GM18498 (cell line): ENCODE data around the gene PIP5K1C.
A peak's percentile ranks its signal among the peaks of the same experiment; 100 is the strongest.

Experiments
- ATAC-seq: cut with Tn5 transposase; IDR thresholded peaks from one replicate; pipeline ENCODE4 v1.9.1; 2021; ENCODE audit warnings: mild to moderate bottlenecking, moderate library complexity; ENCODE audit not compliant: unreplicated experiment

Gene PIP5K1C

DNA sequence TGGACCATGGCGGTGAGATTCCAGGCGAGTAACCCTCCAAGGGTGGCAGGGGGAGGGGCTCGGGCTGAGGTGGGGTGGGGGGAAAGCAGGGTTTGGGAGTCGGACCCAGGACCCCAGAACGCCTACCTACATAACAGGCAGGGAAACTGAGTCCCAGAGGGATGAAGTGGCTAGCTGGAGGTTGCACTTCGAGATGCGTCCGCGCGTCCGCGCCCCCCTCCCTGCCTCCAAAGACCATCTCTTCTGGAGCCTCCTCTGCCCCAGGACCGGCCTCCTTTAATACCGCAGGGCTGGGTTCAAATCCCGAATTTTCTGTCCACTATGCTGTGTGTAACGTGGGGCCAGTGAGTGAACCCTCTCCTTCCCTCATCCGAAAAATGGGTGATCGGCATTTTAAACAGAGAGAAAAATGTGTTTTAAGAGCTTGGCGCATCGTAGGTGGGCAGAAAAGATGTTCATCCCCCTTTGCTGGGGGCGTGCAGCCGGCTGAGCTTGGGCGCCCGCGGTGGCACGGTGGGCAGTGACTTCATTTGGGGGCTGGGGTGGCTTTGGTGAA is 21.7 kb upstream of the PIP5K1C start:
- ATAC-seq: no peak

DNA sequence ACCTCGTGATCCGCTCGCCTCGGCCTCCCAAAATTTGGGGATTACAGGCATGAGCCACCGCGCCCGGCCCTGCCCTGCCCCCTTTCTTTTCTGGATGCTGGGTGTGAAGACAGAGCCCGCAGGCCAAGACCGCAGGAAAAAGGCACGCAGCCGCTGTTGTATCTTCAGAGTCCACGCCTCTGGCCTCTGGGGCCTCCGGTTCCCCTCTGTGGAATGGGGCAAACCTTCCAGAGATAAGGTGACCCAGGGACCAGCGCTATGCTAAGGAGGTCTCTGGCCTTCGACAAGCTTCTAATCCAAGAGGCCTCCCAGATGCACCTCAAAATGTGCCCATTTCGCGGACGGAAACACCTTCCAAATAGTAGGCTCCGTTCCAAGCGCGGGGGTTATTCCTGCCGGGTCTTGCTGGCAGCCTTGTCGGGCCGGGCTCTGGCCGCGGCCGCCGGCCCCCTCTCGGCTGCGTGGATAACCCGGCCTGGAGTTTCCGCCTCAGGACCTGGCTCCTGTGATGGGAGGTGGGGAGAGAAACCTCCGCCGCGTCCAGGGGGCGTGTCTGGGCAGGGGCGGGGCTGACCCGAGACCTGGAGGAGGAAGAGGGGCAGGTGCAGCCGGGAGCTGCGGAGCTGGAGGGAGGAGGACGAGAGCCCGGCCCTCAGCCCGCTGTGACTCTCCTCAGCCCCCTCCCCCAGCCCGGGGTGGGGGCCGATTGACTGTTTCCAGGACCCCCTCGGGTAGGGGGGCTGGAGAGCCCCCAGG is 21.0 kb upstream of the PIP5K1C start:
- ATAC-seq: peak; percentile 43

DNA sequence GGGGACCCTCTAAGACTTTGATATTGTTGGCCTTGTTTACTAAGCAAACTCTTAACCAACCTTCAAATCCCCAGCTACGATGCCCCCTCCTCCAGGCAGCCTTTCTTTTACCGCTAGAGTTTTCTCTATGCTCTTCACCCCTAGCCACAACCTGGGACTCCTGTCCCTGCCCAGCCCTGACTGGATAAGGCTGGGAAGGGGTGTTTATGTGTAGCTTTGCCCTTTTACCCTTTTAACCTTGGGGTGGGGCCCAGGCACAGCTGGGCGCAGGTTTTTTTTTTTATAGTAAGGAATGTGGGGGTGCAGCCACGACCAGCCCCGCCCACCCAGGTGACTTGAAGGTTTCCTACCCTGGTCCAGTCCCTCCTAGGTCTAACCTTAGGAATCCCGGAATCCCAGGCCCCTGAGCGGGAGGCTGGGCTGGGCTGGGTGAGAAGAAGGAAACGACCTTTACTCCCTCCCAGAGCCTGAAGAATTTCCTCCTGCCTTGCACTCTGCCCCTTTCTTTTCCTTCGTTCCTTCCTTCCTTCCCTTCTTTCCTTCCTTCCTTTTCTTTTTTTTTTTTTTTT is 20.2 kb upstream of the PIP5K1C start:
- ATAC-seq: no peak

DNA sequence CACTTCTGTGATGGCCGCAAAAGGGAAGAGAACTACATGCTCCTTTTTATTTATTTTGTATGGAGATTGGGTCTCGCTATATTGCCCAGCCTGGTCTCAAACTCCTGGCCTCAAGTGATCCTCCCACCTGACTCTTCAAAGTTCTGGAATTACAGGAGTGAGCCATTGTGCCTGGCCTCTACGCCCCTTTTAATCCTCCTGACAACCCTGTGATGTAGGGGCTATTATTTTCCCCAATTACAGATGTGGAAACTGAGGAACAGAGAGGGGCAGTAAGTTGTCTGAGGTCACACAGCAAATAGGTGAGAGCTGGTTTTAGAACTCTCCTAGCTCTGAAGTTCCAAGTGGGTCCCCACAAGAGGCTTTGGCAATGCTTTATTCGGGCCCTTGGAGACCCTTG is 19.6 kb upstream of the PIP5K1C start:
- ATAC-seq: no peak

DNA sequence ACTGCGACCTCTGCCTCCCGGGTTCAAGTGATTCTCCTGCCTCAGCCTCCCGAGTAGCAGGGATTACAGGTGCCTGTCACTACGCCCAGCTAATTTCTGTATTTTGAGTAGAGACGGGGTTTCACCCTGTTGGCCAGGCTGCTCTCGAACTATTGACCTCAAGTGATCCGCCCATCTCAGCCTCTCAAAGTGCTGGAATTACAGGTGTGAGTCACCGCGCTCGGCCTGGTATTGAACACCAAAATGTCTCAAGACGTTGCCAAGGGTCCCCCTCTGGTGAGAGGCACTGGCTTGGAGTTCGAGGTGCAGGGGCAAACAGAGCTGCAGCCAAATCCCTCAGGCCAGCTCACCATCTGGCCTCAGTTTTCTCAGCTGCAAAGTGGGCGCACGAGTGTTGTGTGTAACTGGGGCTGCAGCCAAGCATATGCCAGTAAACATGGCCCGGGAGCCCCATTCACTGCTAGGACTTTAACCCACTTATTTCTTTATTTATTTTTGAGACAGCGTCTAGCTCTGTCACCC is 15.9 kb upstream of the PIP5K1C start:
- no peak for ATAC-seq

DNA sequence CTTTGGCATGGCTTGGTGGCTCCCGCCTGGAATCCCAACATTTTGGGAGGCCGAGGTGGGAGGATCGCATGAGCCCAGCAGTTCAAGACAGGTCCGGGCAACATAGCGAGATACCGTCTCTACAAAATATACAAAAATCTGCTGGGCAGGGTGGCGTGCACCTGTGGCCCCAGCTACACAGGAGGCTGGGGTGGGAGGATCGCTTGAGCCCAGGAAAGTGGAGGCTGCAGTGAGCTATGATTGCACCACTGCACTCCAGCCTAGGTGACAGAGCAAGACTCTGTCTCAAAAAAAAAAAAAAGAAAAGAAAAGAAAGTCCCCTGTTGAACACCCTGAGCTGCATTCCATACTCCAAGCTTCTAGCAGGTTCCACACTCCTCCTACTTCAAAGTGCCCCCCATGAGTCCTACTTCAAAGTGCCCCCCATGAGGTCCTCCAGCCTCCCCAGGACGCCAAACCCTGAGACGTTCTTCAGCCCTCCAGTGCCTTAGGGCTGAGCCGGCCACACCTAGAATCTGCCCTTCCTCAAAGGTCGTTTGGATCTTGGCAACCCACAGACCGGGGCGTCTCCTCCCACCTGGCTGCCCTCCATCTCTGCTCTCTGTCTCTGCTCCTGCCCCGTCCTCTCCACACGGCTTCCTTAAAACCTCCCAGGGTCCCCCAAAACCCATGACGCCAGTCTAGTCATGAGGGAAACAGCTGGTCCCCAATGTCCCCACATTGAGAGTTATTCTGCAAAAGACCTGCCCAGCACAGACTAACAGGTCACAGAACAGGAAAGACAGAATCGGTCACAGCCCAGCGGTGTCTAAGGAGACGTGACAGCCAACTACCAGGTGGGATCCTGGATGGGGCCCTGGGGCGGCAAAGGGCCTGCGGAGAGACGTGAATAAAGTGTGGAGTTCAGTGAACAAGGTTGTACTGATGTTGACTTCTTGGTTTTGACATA is 12.7 kb upstream of the PIP5K1C start:
- ATAC-seq: no peak

DNA sequence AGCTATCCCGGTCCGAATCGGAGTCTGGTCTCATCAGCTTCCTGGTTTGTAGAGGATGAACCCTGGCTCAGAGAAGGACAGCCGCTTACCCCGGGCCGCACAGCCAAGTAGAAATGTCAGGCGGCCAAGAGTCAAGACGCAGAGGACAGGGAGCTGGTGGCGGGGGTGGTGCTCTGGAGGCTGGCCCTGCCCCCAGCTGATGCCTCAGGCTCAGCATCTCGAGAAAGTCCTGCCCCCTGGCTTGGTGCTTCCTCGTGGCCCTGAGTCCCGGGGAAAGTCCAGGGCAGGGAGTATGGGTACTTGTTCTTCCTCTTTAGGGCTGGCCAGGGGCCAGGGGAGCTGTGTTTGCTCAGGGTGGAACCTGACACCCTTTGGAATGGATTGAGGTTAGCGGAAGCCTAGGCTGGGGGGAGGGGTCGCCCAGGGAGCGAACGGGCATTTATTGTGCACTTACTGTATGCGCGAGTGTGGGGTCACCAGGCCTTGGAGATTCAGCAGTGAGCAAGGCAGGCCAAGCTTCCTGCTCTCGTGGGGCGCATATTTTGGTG is 10.1 kb upstream of the PIP5K1C start:
- ATAC-seq: no peak

DNA sequence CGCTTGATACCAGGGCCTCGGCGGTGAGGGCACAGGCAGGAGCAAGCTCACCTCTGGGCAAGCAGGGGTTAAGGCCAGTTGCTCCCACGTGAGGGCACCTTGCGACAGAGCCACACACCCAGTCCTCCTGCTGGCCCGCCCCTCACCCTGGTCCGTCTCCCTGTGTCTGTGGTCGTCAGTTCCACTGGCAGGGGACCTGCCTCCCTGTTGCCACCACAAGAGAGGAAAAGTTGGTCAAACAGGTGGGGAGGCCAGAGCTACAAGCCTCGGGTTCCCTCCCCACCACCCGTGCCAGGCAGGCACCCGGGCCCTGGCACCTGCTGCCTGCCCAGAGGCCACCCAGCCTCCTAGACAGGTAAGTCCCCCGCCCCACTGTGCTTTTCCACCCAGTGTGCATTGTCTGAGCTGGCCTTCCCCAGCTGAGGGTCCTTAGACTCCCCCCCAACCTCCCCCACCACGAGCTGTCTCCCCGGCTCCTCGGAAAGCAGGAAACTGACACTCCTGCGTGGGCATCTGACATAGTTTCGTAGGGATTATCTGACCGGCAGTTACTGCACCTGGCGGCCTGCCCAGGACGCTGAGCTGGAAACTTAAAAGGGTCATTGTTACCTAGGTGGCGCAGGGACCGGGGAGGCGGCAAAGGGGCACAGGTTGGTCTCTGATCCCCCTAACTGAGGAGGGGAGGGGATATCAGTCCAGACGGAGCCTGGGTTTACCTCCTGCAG is 8.1 kb upstream of the PIP5K1C start, which contains the start of gene TJP3:
TSS of gene TJP3 (plus strand) at position 178 of the 725 bp plus-strand sequence. CDS start 20,049 bp downstream, outside the sequence.
- ATAC-seq: no peak

DNA sequence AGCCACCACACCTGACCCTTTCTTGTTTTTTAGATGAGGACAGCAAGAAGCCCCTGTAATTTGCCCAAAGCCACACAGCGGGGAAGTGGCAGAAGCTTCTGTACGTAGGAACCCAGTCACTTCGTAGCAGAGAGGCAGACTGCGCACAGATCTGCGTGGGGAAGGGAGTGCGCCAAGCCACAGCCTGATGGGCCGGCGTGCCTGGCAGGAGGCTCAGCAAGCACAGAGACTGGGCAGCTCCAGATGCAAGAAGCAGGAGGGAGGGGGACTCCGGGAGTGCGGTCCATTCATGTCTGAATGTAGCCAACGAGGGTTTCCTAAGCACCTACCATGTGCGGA is 7.6 kb upstream of the PIP5K1C start:
- no peak for ATAC-seq

DNA sequence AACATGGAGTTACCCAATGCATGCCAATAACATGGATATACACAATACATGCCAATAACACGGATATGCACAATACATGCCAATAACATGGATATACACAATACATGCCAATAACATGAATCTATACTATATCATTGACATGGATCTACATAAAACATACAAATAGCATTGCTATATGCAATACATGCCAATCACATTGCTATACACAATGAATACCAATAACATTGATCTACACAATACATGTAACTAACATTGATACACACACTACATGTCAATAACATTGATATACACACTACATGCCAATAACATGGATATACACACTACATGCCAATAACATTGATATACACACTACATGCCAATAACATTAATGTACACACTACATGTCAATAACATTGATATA is 932 bp upstream of the PIP5K1C start:
- no peak for ATAC-seq

DNA sequence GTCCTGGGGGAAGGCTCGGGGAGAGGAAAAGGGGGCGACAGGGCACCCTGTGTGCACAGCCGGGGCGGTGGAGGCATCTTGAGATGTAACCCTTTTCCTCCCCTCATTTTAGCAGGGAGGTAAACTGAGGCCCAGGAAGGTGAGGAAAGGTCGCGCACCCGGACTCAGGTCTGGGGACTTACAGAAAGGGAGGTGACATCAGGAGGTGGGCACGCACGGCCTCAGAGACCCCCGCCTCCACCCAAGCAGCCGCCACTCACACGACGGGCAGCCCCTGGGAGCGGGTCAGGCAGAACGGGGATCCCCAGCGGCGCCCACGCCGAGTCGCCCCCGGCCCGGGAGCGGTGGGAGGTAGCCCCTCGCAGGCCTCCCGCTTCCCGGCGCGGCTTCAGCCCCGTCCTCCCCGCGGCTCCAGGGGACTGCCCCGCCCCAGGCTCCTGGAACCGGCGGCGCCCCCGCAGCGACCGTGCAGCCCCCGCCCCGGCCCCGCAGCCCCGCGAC is 477 bp downstream of the PIP5K1C start:
- ATAC-seq: peak; percentile 23

DNA sequence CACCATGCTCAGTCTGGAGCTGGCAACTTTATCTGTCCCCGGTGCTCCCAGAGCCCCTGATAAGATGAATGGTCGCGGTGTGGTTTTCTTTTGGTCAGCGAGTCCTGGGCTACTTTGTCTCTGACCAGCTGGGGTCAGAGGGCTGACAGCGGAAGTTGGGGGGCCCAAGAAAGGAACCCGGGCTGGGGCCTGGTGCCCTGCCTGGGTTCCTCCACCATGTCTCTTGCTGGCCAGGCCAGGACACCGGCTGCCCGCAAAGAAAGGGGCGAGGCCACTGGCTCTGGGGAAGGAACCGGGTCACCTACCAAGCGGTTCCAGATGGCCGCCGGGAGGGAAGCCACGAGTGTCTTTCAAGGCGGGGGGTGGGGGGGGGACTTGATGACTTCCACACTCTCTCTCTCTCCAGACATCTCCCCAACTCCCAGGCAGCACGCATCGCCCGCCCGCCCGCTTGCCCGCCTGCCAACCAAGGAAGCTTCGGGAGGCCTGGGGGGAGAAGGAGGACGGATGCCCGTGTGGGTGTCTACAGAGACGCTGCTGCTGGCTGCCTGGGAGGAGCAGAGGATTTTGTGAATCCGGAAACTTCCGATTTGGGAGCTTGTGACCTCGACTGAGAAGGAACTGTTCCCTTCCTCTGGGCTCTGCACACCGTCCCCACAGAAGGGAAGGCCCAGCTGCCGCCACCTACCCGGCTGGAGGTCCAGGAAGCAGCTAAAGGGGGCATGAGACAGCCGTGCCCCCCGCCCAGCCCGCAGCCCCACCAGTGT is 1.1 kb downstream of the PIP5K1C start:
- ATAC-seq: no peak

DNA sequence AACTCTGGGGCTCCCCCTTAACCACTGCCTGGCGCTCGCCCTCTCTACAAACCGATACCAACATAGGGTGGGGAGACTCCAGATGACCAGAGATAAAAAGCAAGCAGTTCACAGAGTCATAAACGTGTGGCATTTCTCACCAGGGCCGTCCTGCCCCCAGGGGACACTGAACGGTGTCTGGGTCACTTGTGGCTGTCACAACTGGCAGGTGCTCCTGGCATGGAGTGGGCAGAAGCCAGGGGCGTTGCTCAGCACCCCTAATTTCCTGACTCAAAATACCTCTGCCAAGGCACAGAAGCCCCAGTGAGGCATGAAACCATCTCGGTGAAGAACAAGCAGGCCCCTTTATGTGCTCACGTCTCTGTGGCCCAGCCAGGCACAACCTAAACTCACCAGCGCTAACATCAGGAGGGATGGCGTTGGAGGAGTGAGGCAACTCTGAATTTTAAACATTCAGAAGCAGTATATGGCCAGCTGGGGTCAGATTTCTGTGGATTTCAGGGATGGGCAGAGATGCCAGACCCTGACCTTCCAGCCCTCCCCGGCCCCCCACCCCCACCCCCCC is 1.8 kb downstream of the PIP5K1C start:
- no peak for ATAC-seq

DNA sequence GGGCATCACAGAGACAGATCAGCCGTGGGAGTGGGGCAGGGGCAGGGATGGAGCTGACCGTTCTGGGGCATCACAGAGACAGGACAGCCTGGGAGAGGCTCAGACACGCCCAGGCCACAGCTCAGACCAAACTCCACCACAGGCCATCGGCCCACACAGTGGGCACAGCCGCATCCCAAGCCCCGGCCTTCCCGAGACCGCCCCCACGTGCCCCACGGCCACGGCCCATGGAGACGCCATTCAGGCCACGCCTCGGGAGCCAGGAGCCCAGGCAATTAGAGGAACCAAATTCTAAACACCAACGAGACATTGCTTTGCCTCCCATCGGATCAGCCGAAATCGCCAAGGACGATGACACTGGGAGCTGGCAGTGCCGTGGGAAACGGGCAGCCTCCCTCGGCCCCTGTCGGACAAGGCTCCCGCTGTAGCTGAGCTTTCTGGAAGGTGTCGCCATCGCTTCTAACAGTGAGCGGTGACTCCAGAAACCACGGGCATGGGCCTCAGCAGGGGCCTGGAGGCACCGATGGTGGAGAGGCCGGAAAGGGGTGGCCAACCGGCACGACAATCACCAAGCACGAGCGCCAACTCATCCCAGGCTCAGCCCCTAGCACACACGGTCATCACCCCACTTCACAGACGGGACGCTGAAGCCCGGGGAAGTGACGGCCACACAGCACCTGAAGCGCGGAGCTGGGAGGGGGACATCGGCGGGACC is 2.4 kb downstream of the PIP5K1C start:
- ATAC-seq: no peak

DNA sequence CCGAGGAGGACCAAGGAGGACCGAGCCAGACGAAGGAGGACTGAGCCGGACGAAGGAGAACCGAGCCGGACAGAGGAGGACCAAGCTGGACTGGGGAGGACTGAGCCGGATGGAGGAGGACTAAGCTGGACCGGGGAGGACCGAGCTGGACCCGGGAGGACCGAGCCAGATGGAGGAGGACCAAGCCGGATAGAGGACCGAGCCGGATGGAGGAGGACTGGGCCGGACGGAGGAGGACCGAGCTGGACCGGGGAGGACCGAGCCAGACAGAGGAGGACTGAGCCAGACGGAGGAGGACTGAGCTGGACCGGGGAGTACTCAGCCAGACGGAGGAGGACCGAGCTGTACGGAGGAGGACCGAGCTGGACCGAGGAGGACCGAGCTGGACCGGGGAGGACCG is 3.2 kb downstream of the PIP5K1C start:
- ATAC-seq: no peak

DNA sequence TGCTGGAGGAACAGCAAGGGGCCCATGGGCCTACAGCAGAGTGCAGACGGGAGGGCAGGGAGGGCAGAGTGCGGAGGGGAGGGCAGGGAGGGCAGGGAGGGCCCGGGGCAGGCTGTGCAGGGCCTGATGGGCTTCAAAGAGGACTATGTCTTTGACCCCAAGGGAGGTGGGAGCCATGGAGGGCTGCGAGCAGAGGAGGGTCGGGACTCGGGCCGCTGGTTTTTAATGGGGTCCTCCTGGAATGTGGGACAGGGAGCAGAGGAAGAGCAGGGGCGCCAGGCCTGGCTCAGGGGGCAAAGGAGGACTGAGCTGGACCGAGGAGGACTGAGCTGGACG is 3.6 kb downstream of the PIP5K1C start:
- no peak for ATAC-seq

DNA sequence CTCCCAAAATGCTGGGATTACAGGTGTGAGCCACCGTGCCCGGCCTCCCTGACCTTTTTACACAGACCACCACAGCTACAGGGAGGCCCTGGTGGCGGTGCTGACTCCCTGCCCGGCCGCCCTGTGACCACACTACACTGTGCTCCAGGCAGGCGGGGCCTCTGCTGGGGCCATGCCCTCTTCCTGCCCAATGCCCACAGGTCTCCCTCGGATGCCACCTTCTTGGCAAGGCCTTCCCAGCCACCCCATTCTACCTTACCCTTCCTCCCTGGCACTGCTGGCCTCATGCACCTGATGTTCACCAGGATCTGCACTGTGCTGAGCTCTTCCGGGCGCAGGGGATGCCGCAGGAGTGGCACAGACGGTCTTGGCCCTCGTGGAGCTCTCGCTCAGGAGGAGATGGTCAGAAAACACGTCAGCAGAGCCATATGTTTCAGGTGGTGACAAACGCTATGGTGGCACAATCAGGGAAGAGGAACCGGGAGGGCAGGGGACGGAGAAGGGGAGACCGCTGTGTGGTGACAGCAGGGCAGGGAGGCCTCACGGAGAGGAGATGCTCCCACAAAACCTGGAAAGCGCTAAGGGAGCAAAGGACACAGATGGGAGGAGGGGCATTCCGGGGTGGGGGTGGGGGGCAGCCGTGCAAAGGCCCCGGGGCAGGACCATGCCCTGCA is 4.1 kb downstream of the PIP5K1C start:
- ATAC-seq: no peak
